Ovary (tissue), 3 donors: Measurements from ENCODE around the gene ATXN7L3.

Experiments
- POLR2A ChIP-seq: fragments of 450-650 bp; IDR thresholded peaks from one replicate; pipeline ENCODE4 v1.6.1; 2017; ENCODE audit warnings: antibody characterized with exemption, mild to moderate bottlenecking, moderate library complexity
- TF ChIP-seq, protein P1 (sequence below), 3 donors: fragments of 450-650 bp in 2 of 3; fragments of 200-600 bp in 1 of 3; IDR thresholded peaks; one replicate each; pipeline versions ENCODE4 v1.5.1 to v1.8.0; 2016 to 2022; ENCODE audit warnings: antibody characterized with exemption in 3 of 3, mild to moderate bottlenecking in 1 of 3
- donor health status: DM: no; HTN: no; CAD: no.

GRCh38 chr17:44216173-44216572 is 16.5 kb upstream of the ATXN7L3 start:
- TF ChIP-seq, protein P1, sequence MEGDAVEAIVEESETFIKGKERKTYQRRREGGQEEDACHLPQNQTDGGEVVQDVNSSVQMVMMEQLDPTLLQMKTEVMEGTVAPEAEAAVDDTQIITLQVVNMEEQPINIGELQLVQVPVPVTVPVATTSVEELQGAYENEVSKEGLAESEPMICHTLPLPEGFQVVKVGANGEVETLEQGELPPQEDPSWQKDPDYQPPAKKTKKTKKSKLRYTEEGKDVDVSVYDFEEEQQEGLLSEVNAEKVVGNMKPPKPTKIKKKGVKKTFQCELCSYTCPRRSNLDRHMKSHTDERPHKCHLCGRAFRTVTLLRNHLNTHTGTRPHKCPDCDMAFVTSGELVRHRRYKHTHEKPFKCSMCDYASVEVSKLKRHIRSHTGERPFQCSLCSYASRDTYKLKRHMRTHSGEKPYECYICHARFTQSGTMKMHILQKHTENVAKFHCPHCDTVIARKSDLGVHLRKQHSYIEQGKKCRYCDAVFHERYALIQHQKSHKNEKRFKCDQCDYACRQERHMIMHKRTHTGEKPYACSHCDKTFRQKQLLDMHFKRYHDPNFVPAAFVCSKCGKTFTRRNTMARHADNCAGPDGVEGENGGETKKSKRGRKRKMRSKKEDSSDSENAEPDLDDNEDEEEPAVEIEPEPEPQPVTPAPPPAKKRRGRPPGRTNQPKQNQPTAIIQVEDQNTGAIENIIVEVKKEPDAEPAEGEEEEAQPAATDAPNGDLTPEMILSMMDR (IDR thresholded peaks at IDR 0.05) = no peak
- TF ChIP-seq POLR2A = no peak
